ENCODE measurements around the gene LCA5L. TPM values are rescaled to one million over a fixed set of nuclear protein-coding genes. Genes with fewer than 3 reads are reported as not detected.

LCA5L gene
- total and polyA plus RNA-seq, 2 donors (not counting 1 experiment from before 2014, with no cell fraction given): 0.62 TPM; not detected in 1

- Mint-ChIP-seq H3K4me3 (no peak overlapping the region), H3K27ac (no peak overlapping the region), H3K27me3 (no peaks in the 10 kb centered on the region), H3K4me1 (no peaks in the 10 kb centered on the region), H3K9me3 (ENCODE audit: insufficient read depth) (peaks cover 2% of the 10 kb centered on the region)
- no peaks in the 10 kb centered on the region for H3K27me3 ChIP-seq (replicated peaks in 1 of 4; ENCODE audit: control extremely low read depth in 1 of 4, control insufficient read depth in 3 of 4, insufficient read depth in 4 of 4, low read length in 3 of 4)
- H3K4me2 ChIP-seq (replicated peaks; ENCODE audit: low read depth, low read length, poor library complexity, severe bottlenecking): no peak overlapping the region
- ATAC-seq (ENCODE audit: low read depth) (no peak), DNase-seq (no peak)
- TF ChIP-seq EZH2 (IDR thresholded peaks at IDR 0.05; ENCODE audit: borderline replicate concordance, insufficient read depth, low read depth, low read length, poor library complexity, severe bottlenecking): no peak
- TF ChIP-seq CTCF (IDR thresholded peaks at IDR 0.05): no peak
- ChIA-PET POLR2A (no interaction called here), CTCF (no interaction called here)
- H3K9ac ChIP-seq (ENCODE audit: low read length): no peak overlapping the region
- H2AFZ ChIP-seq (ENCODE audit: insufficient read depth, low read depth, low read length, poor library complexity, severe bottlenecking): no peak overlapping the region
- H3K4me1 ChIP-seq (ENCODE audit: control insufficient read depth in 2 of 2, insufficient read depth in 2 of 2, low read length in 2 of 2): no peaks in the 10 kb centered on the region
- H3K9me3 ChIP-seq (ENCODE audit: control extremely low read depth in 1 of 3, control insufficient read depth in 2 of 3, insufficient read depth in 1 of 3, low read length in 2 of 3): no peaks in the 10 kb centered on the region
- H3K79me2 ChIP-seq (ENCODE audit: control insufficient read depth, insufficient read depth, low read length): no peaks in the 10 kb centered on the region
- H3K36me3 ChIP-seq (replicated peaks in 1 of 2; ENCODE audit: control extremely low read depth in 1 of 2, control insufficient read depth in 1 of 2, extremely low read depth in 1 of 2, insufficient read depth in 2 of 2, low read length in 1 of 2): no peaks in the 10 kb centered on the region
- intact Hi-C loops (cut with micrococcal nuclease): no loop called here
- H4K20me1 ChIP-seq (ENCODE audit: control insufficient read depth, insufficient read depth, low read length, poor library complexity, severe bottlenecking): no peaks in the 10 kb centered on the region
- H3K4me3 ChIP-seq (ENCODE audit: control extremely low read depth in 1 of 5, extremely low read depth in 1 of 5, insufficient read depth in 1 of 5, low read depth in 2 of 5, low read length in 4 of 5): no peak overlapping the region
- no peak overlapping the region for H3K27ac ChIP-seq (ENCODE audit: low read length in 2 of 2)
Observed at GRCh38 chr21:39466584-39466983, 21.0 kb upstream of the LCA5L start.

- no peak overlapping the region for H3K27ac Mint-ChIP-seq
- Histone ChIP-seq H4K20me1 (ENCODE audit: control insufficient read depth, insufficient read depth, low read length, poor library complexity, severe bottlenecking) (no peaks in the 10 kb centered on the region), H3K79me2 (ENCODE audit: control insufficient read depth, insufficient read depth, low read length) (no peaks in the 10 kb centered on the region), H3K4me2 (replicated peaks; ENCODE audit: low read depth, low read length, poor library complexity, severe bottlenecking) (no peak overlapping the region), H3K27ac (ENCODE audit: low read length in 2 of 2) (no peak overlapping the region), H3K27me3 (replicated peaks in 1 of 4; ENCODE audit: control extremely low read depth in 1 of 4, control insufficient read depth in 3 of 4, insufficient read depth in 4 of 4, low read length in 3 of 4) (no peaks in the 10 kb centered on the region), H3K9me3 (ENCODE audit: control extremely low read depth in 1 of 3, control insufficient read depth in 2 of 3, insufficient read depth in 1 of 3, low read length in 2 of 3) (no peaks in the 10 kb centered on the region), H3K4me3 (ENCODE audit: control extremely low read depth in 1 of 5, extremely low read depth in 1 of 5, insufficient read depth in 1 of 5, low read depth in 2 of 5, low read length in 4 of 5) (no peak overlapping the region), H3K4me1 (ENCODE audit: control insufficient read depth in 2 of 2, insufficient read depth in 2 of 2, low read length in 2 of 2) (no peaks in the 10 kb centered on the region), H3K9ac (ENCODE audit: low read length) (no peak overlapping the region), H2AFZ (ENCODE audit: insufficient read depth, low read depth, low read length, poor library complexity, severe bottlenecking) (no peak overlapping the region), H3K36me3 (replicated peaks in 1 of 2; ENCODE audit: control extremely low read depth in 1 of 2, control insufficient read depth in 1 of 2, extremely low read depth in 1 of 2, insufficient read depth in 2 of 2, low read length in 1 of 2) (no peaks in the 10 kb centered on the region)
- ChIA-PET POLR2A (no interaction called here), CTCF (interaction anchor here (1.0 kb wide), 1 partner anchor 22 kb away, joined by 3 read pairs; no protein-coding TSS in a partner anchor)
- no peaks in the 10 kb centered on the region for H3K27me3 Mint-ChIP-seq
- no peak overlapping the region for H3K4me3 Mint-ChIP-seq
- H3K9me3 Mint-ChIP-seq (ENCODE audit: insufficient read depth): peaks cover 2% of the 10 kb centered on the region
- DNase-seq (no peak), ATAC-seq (ENCODE audit: low read depth) (no peak)
- H3K4me1 Mint-ChIP-seq: peaks cover 2% of the 10 kb centered on the region
- intact Hi-C loops (cut with micrococcal nuclease): no loop called here
- no peak for TF ChIP-seq CTCF (IDR thresholded peaks at IDR 0.05)
- TF ChIP-seq EZH2 (IDR thresholded peaks at IDR 0.05; ENCODE audit: borderline replicate concordance, insufficient read depth, low read depth, low read length, poor library complexity, severe bottlenecking): no peak
- 100% methylated on average over 2 of the region's 3 CpGs for WGBS (ENCODE audit: insufficient coverage)
Observed at GRCh38 chr21:39463308-39463707, 17.7 kb upstream of the LCA5L start.

Measured in B cell (primary cell).